Stimulated activated CD4-positive, alpha-beta T cell treated with anti-CD3 and anti-CD28 coated beads, Interleukin-1b, Interleukin-23, amount 100 ng/mL, for 48 hours (primary cell): ENCODE data around the gene LY6G5B.

ENCODE experiments used
- DNase-seq: peaks from one replicate; pipeline ENCODE4 v3.0.0-alpha.2; 2020

Gene LY6G5B

GRCh38 chr6:31718265-31718664, 48.5 kb downstream of the LY6G5B start:
- DNase-seq, result no peak

- no peak for DNase-seq
Measured at GRCh38 chr6:31719001-31719400, 49.2 kb downstream of the LY6G5B start.

GRCh38 chr6:31720196-31720770, 50.5 kb downstream of the LY6G5B start:
- no peak for DNase-seq

GRCh38 chr6:31721351-31722020, 51.7 kb downstream of the LY6G5B start, which contains the start of gene LY6G6C:
TSS of gene LY6G6C (minus strand) at chr6:31721746. CDS start at chr6:31721679, 67 bp downstream.
- no peak for DNase-seq

- DNase-seq, result no peak
Measured at GRCh38 chr6:31722173-31722572, 52.4 kb downstream of the LY6G5B start.
